ENCODE data around the gene ABT1. TPM values are rescaled to one million over a fixed set of nuclear protein-coding genes. Genes with fewer than 3 reads are reported as not detected.
"Not testable (repeated sequence)": the region's sequence is repeated elsewhere in the genome, so short reads cannot be mapped to it uniquely, and the experiment has no call there.

The ABT1 gene
- total RNA-seq = 10.7 TPM
- polyA plus RNA-seq (ENCODE audit: insufficient read depth in 1 of 8, insufficient read length in 8 of 8, low replicate concordance in 1 of 8) = 10 to 100 TPM; 10.6 to 13.6 (median 11.5) TPM
- long read RNA-seq, donor 1, transcript ABT1-201 (3 exons, 2,949 nt) = major isoform, 12 of 12 reads
- long read RNA-seq, donor 1, partial matches to known transcripts = 0 of 12 reads
- long read RNA-seq, donor 1, other reads (novel, unspliced or antisense) = 0 of 12 reads
- long read RNA-seq, donor 2, partial matches to known transcripts = 0 of 3 reads
- long read RNA-seq, donor 2, other reads (novel, unspliced or antisense) = 0 of 3 reads
- long read RNA-seq, donor 3, transcript ABT1-201 (3 exons, 2,949 nt) = major isoform, 13 of 13 reads
- long read RNA-seq, donor 3, partial matches to known transcripts = 0 of 13 reads
- long read RNA-seq, donor 3, other reads (novel, unspliced or antisense) = 0 of 13 reads
- long read RNA-seq, donor 4, transcript ABT1-201 (3 exons, 2,949 nt) = major isoform, 12 of 12 reads
- long read RNA-seq, donor 4, partial matches to known transcripts = 0 of 12 reads
- long read RNA-seq, donor 4, other reads (novel, unspliced or antisense) = 0 of 12 reads
- long read RNA-seq, donor 5, transcript ABT1-201 (3 exons, 2,949 nt) = major isoform, 26 of 26 reads
- long read RNA-seq, donor 5, partial matches to known transcripts = 0 of 26 reads
- long read RNA-seq, donor 5, other reads (novel, unspliced or antisense) = 0 of 26 reads
- long read RNA-seq, donor 6, transcript ABT1-201 (3 exons, 2,949 nt) = major isoform, 28 of 28 reads
- long read RNA-seq, donor 6, partial matches to known transcripts = 0 of 28 reads
- long read RNA-seq, donor 6, other reads (novel, unspliced or antisense) = 0 of 28 reads
- long read RNA-seq, donor 7, transcript ABT1-201 (3 exons, 2,949 nt) = major isoform, 20 of 20 reads
- long read RNA-seq, donor 7, partial matches to known transcripts = 0 of 20 reads
- long read RNA-seq, donor 7, other reads (novel, unspliced or antisense) = 0 of 20 reads
- long read RNA-seq, donor 8, transcript ABT1-201 (3 exons, 2,949 nt) = major isoform, 21 of 21 reads
- long read RNA-seq, donor 8, partial matches to known transcripts = 0 of 21 reads
- long read RNA-seq, donor 8, other reads (novel, unspliced or antisense) = 0 of 21 reads
- long read RNA-seq, donor 9, transcript ABT1-201 (3 exons, 2,949 nt) = major isoform, 14 of 14 reads
- long read RNA-seq, donor 9, partial matches to known transcripts = 0 of 14 reads
- long read RNA-seq, donor 9, other reads (novel, unspliced or antisense) = 0 of 14 reads
- long read RNA-seq, donor 10, transcript ABT1-201 (3 exons, 2,949 nt) = major isoform, 19 of 19 reads
- long read RNA-seq, donor 10, partial matches to known transcripts = 0 of 19 reads
- long read RNA-seq, donor 10, other reads (novel, unspliced or antisense) = 0 of 19 reads
- long read RNA-seq, donor 11, transcript ABT1-201 (3 exons, 2,949 nt) = major isoform, 15 of 15 reads
- long read RNA-seq, donor 11, partial matches to known transcripts = 0 of 15 reads
- long read RNA-seq, donor 11, other reads (novel, unspliced or antisense) = 0 of 15 reads

GRCh38 chr6:26596579-26597388 is at the start of gene ABT1:
TSS of gene ABT1 (plus strand) at chr6:26596953. CDS start at chr6:26596983, 30 bp downstream.
- no peaks in the 10 kb centered on the region for H3K9me3 ChIP-seq (replicated peaks; ENCODE audit: control insufficient read depth, low read depth, low read length)
- H3K36me3 ChIP-seq (ENCODE audit: control insufficient read depth, insufficient read depth, low read length) = peaks cover 16% of the 10 kb centered on the region
- peak within 1 kb of the TSS; percentile 94 for H3K27ac ChIP-seq (ENCODE audit: low read length)
- DNase-seq = peak; percentile 100
- H3K4me3 ChIP-seq (ENCODE audit: low read length) = peak within 1 kb of the TSS; percentile 88
- H3K4me1 ChIP-seq (ENCODE audit: control insufficient read depth, insufficient read depth, low read length) = peaks cover 13% of the 10 kb centered on the region
- WGBS (ENCODE audit: insufficient coverage) = 0% methylated on average over 42 of the region's 51 CpGs
- peaks cover 15% of the 10 kb centered on the region for H3K27me3 ChIP-seq (ENCODE audit: control insufficient read depth, insufficient read depth, low read length)

- H3K4me3 ChIP-seq (ENCODE audit: low read length); H3K9me3 ChIP-seq (replicated peaks; ENCODE audit: control insufficient read depth, low read depth, low read length); H3K27ac ChIP-seq (ENCODE audit: low read length); H3K4me1 ChIP-seq (ENCODE audit: control insufficient read depth, insufficient read depth, low read length); DNase-seq; H3K27me3 ChIP-seq (ENCODE audit: control insufficient read depth, insufficient read depth, low read length): not testable (repeated sequence)
- WGBS (ENCODE audit: insufficient coverage) = 94% methylated on average over 14 of the region's 18 CpGs
- H3K36me3 ChIP-seq (ENCODE audit: control insufficient read depth, insufficient read depth, low read length) = peaks cover 13% of the 10 kb centered on the region
These were observed 49.4 kb upstream of the ABT1 start for GRCh38 chr6:26547363-26547762.

GRCh38 chr6:26550250-26550993 is 46.3 kb upstream of the ABT1 start:
- Histone ChIP-seq H3K36me3 (ENCODE audit: control insufficient read depth, insufficient read depth, low read length) (peaks cover 5% of the 10 kb centered on the region), H3K9me3 (replicated peaks; ENCODE audit: control insufficient read depth, low read depth, low read length) (no peaks in the 10 kb centered on the region), H3K27ac (ENCODE audit: low read length) (peak overlapping the region; percentile 69), H3K27me3 (ENCODE audit: control insufficient read depth, insufficient read depth, low read length) (no peaks in the 10 kb centered on the region), H3K4me3 (ENCODE audit: low read length) (peak overlapping the region; percentile 53), H3K4me1 (ENCODE audit: control insufficient read depth, insufficient read depth, low read length) (peaks cover 6% of the 10 kb centered on the region)
- 0% methylated on average over 19 of the region's 42 CpGs for WGBS (ENCODE audit: insufficient coverage)
- peak; percentile 79 for DNase-seq

GRCh38 chr6:26552205-26552604 is 44.5 kb upstream of the ABT1 start:
- no peak for DNase-seq
- Histone ChIP-seq H3K36me3 (ENCODE audit: control insufficient read depth, insufficient read depth, low read length) (no peaks in the 10 kb centered on the region), H3K4me1 (ENCODE audit: control insufficient read depth, insufficient read depth, low read length) (peaks cover 6% of the 10 kb centered on the region), H3K9me3 (replicated peaks; ENCODE audit: control insufficient read depth, low read depth, low read length) (no peaks in the 10 kb centered on the region), H3K27me3 (ENCODE audit: control insufficient read depth, insufficient read depth, low read length) (no peaks in the 10 kb centered on the region), H3K27ac (ENCODE audit: low read length) (no peak overlapping the region), H3K4me3 (ENCODE audit: low read length) (no peak overlapping the region)
- 83% methylated on average over 4 of the region's 10 CpGs for WGBS (ENCODE audit: insufficient coverage)

- WGBS (ENCODE audit: insufficient coverage) = 53% methylated on average over 7 of the region's 11 CpGs
- peak overlapping the region; percentile 57 for H3K4me3 ChIP-seq (ENCODE audit: low read length)
- no peaks in the 10 kb centered on the region for H3K9me3 ChIP-seq (replicated peaks; ENCODE audit: control insufficient read depth, low read depth, low read length)
- peaks cover 6% of the 10 kb centered on the region for H3K4me1 ChIP-seq (ENCODE audit: control insufficient read depth, insufficient read depth, low read length)
- H3K36me3 ChIP-seq (ENCODE audit: control insufficient read depth, insufficient read depth, low read length) = no peaks in the 10 kb centered on the region
- DNase-seq = no peak
- H3K27me3 ChIP-seq (ENCODE audit: control insufficient read depth, insufficient read depth, low read length) = no peaks in the 10 kb centered on the region
- H3K27ac ChIP-seq (ENCODE audit: low read length) = peak overlapping the region; percentile 95
These were observed 44.0 kb upstream of the ABT1 start for GRCh38 chr6:26552640-26553188.

GRCh38 chr6:26553264-26553634 is 43.5 kb upstream of the ABT1 start:
- Histone ChIP-seq H3K4me3 (ENCODE audit: low read length) (peak overlapping the region; percentile 57), H3K27me3 (ENCODE audit: control insufficient read depth, insufficient read depth, low read length) (no peaks in the 10 kb centered on the region), H3K36me3 (ENCODE audit: control insufficient read depth, insufficient read depth, low read length) (no peaks in the 10 kb centered on the region), H3K4me1 (ENCODE audit: control insufficient read depth, insufficient read depth, low read length) (peaks cover 6% of the 10 kb centered on the region), H3K27ac (ENCODE audit: low read length) (peak overlapping the region; percentile 95), H3K9me3 (replicated peaks; ENCODE audit: control insufficient read depth, low read depth, low read length) (no peaks in the 10 kb centered on the region)
- 0% methylated on average over 1 of the region's 13 CpGs for WGBS (ENCODE audit: insufficient coverage)
- peak; percentile 88 for DNase-seq

- Histone ChIP-seq H3K9me3 (replicated peaks; ENCODE audit: control insufficient read depth, low read depth, low read length) (no peaks in the 10 kb centered on the region), H3K27ac (ENCODE audit: low read length) (peak overlapping the region; percentile 95), H3K4me3 (ENCODE audit: low read length) (peak overlapping the region; percentile 57), H3K36me3 (ENCODE audit: control insufficient read depth, insufficient read depth, low read length) (no peaks in the 10 kb centered on the region), H3K27me3 (ENCODE audit: control insufficient read depth, insufficient read depth, low read length) (no peaks in the 10 kb centered on the region), H3K4me1 (ENCODE audit: control insufficient read depth, insufficient read depth, low read length) (peaks cover 6% of the 10 kb centered on the region)
- peak; percentile 96 for DNase-seq
- WGBS (ENCODE audit: insufficient coverage) = under 1% methylated on average over 11 of the region's 19 CpGs
These were observed 42.9 kb upstream of the ABT1 start for GRCh38 chr6:26553635-26554446.

GRCh38 chr6:26554447-26554696 is 42.4 kb upstream of the ABT1 start:
- peak overlapping the region; percentile 57 for H3K4me3 ChIP-seq (ENCODE audit: low read length)

More at GRCh38 chr6:26554447-26554696, 42.4 kb upstream of the ABT1 start:
- Histone ChIP-seq H3K27ac (ENCODE audit: low read length) (peak overlapping the region; percentile 95), H3K9me3 (replicated peaks; ENCODE audit: control insufficient read depth, low read depth, low read length) (no peaks in the 10 kb centered on the region), H3K27me3 (ENCODE audit: control insufficient read depth, insufficient read depth, low read length) (no peaks in the 10 kb centered on the region), H3K4me1 (ENCODE audit: control insufficient read depth, insufficient read depth, low read length) (peaks cover 6% of the 10 kb centered on the region), H3K36me3 (ENCODE audit: control insufficient read depth, insufficient read depth, low read length) (no peaks in the 10 kb centered on the region)
- WGBS (ENCODE audit: insufficient coverage) = 14% methylated on average over 1 of the region's 1 CpG
- no peak for DNase-seq

Data from muscle of leg (tissue), 16 donors.